ENCODE measurements around the gene PRKD1.

Gene PRKD1

GRCh38 chr14:29576927-29577326 lies 350.7 kb downstream of the PRKD1 start:
- WGBS, 2 experiments (ENCODE audit: insufficient coverage in 2 of 2) = 87 to 96% methylated on average over 2 to 4 of the region's 4 CpGs
- Histone ChIP-seq H3K4me1 (ENCODE audit: control insufficient read depth, insufficient read depth, low read length, poor library complexity, severe bottlenecking) (no peaks in the 10 kb centered on the region), H3K36me3 (ENCODE audit: control insufficient read depth, insufficient read depth, low read length) (no peaks in the 10 kb centered on the region), H3K4me3 (ENCODE audit: extremely low read depth, insufficient read depth, low read length, poor library complexity, severe bottlenecking) (no peak overlapping the region), H3K27ac (ENCODE audit: low read depth, low read length, severe bottlenecking) (no peak overlapping the region), H3K9me3 (ENCODE audit: control insufficient read depth, low read length) (no peaks in the 10 kb centered on the region)

GRCh38 chr14:29569194-29569593 lies 358.5 kb downstream of the PRKD1 start:
- 100% methylated on average over 1 to 2 of the region's 2 CpGs for WGBS, 2 experiments (ENCODE audit: insufficient coverage in 2 of 2)
- H3K4me3 ChIP-seq (ENCODE audit: extremely low read depth, insufficient read depth, low read length, poor library complexity, severe bottlenecking) = no peak overlapping the region
- no peaks in the 10 kb centered on the region for H3K36me3 ChIP-seq (ENCODE audit: control insufficient read depth, insufficient read depth, low read length)
- H3K9me3 ChIP-seq (ENCODE audit: control insufficient read depth, low read length) = peaks cover 3% of the 10 kb centered on the region
- H3K27ac ChIP-seq (ENCODE audit: low read depth, low read length, severe bottlenecking) = no peak overlapping the region
- H3K4me1 ChIP-seq (ENCODE audit: control insufficient read depth, insufficient read depth, low read length, poor library complexity, severe bottlenecking) = no peaks in the 10 kb centered on the region

- no peak overlapping the region for H3K4me3 ChIP-seq (ENCODE audit: extremely low read depth, insufficient read depth, low read length, poor library complexity, severe bottlenecking)
- H3K27ac ChIP-seq (ENCODE audit: low read depth, low read length, severe bottlenecking) = no peak overlapping the region
- H3K36me3 ChIP-seq (ENCODE audit: control insufficient read depth, insufficient read depth, low read length) = no peaks in the 10 kb centered on the region
- no CpG with 5 or more reads among the region's 1 CpG for WGBS, 2 experiments (ENCODE audit: insufficient coverage in 2 of 2)
- peaks cover 3% of the 10 kb centered on the region for H3K9me3 ChIP-seq (ENCODE audit: control insufficient read depth, low read length)
- no peaks in the 10 kb centered on the region for H3K4me1 ChIP-seq (ENCODE audit: control insufficient read depth, insufficient read depth, low read length, poor library complexity, severe bottlenecking)
Observed at GRCh38 chr14:29566194-29566593, 361.5 kb downstream of the PRKD1 start.

GRCh38 chr14:29558516-29558915 lies 369.1 kb downstream of the PRKD1 start:
- 78% methylated on average over 1 of the region's 4 CpGs; no CpG with 5 or more reads in 1 of the 2 experiments for WGBS, 2 experiments (ENCODE audit: insufficient coverage in 2 of 2)

GRCh38 chr14:29554335-29554734 lies 373.3 kb downstream of the PRKD1 start:
- H3K36me3 ChIP-seq (ENCODE audit: control insufficient read depth, insufficient read depth, low read length) = no peaks in the 10 kb centered on the region
- 100% methylated on average over 1 of the region's 3 CpGs; no CpG with 5 or more reads in 1 of the 2 experiments for WGBS, 2 experiments (ENCODE audit: insufficient coverage in 2 of 2)
- H3K4me3 ChIP-seq (ENCODE audit: extremely low read depth, insufficient read depth, low read length, poor library complexity, severe bottlenecking) = no peak overlapping the region

More at GRCh38 chr14:29558516-29558915, 369.1 kb downstream of the PRKD1 start:
- Histone ChIP-seq H3K4me3 (ENCODE audit: extremely low read depth, insufficient read depth, low read length, poor library complexity, severe bottlenecking) (no peak overlapping the region), H3K27ac (ENCODE audit: low read depth, low read length, severe bottlenecking) (no peak overlapping the region), H3K4me1 (ENCODE audit: control insufficient read depth, insufficient read depth, low read length, poor library complexity, severe bottlenecking) (no peaks in the 10 kb centered on the region), H3K36me3 (ENCODE audit: control insufficient read depth, insufficient read depth, low read length) (no peaks in the 10 kb centered on the region), H3K9me3 (ENCODE audit: control insufficient read depth, low read length) (no peaks in the 10 kb centered on the region)

GRCh38 chr14:29553427-29553826 lies 374.2 kb downstream of the PRKD1 start:
- Histone ChIP-seq H3K27ac (ENCODE audit: low read depth, low read length, severe bottlenecking) (no peak overlapping the region), H3K4me1 (ENCODE audit: control insufficient read depth, insufficient read depth, low read length, poor library complexity, severe bottlenecking) (no peaks in the 10 kb centered on the region)
- 70 to 93% methylated on average over 3 to 4 of the region's 4 CpGs for WGBS, 2 experiments (ENCODE audit: insufficient coverage in 2 of 2)

More at GRCh38 chr14:29554335-29554734, 373.3 kb downstream of the PRKD1 start:
- Histone ChIP-seq H3K27ac (ENCODE audit: low read depth, low read length, severe bottlenecking) (no peak overlapping the region), H3K4me1 (ENCODE audit: control insufficient read depth, insufficient read depth, low read length, poor library complexity, severe bottlenecking) (no peaks in the 10 kb centered on the region), H3K9me3 (ENCODE audit: control insufficient read depth, low read length) (no peaks in the 10 kb centered on the region)

GRCh38 chr14:29548948-29549370 lies 378.7 kb downstream of the PRKD1 start:
- no peaks in the 10 kb centered on the region for H3K4me1 ChIP-seq (ENCODE audit: control insufficient read depth, insufficient read depth, low read length, poor library complexity, severe bottlenecking)
- no peak overlapping the region for H3K4me3 ChIP-seq (ENCODE audit: extremely low read depth, insufficient read depth, low read length, poor library complexity, severe bottlenecking)
- H3K9me3 ChIP-seq (ENCODE audit: control insufficient read depth, low read length) = no peaks in the 10 kb centered on the region
- no CpG with 5 or more reads among the region's 2 CpGs for WGBS, 2 experiments (ENCODE audit: insufficient coverage in 2 of 2)
- no peak overlapping the region for H3K27ac ChIP-seq (ENCODE audit: low read depth, low read length, severe bottlenecking)
- H3K36me3 ChIP-seq (ENCODE audit: control insufficient read depth, insufficient read depth, low read length) = no peaks in the 10 kb centered on the region

More at GRCh38 chr14:29553427-29553826, 374.2 kb downstream of the PRKD1 start:
- Histone ChIP-seq H3K4me3 (ENCODE audit: extremely low read depth, insufficient read depth, low read length, poor library complexity, severe bottlenecking) (no peak overlapping the region), H3K9me3 (ENCODE audit: control insufficient read depth, low read length) (no peaks in the 10 kb centered on the region), H3K36me3 (ENCODE audit: control insufficient read depth, insufficient read depth, low read length) (no peaks in the 10 kb centered on the region)

- H3K36me3 ChIP-seq (ENCODE audit: control insufficient read depth, insufficient read depth, low read length) = no peaks in the 10 kb centered on the region
- no CpG with 5 or more reads among the region's 2 CpGs for WGBS, 2 experiments (ENCODE audit: insufficient coverage in 2 of 2)
- H3K4me1 ChIP-seq (ENCODE audit: control insufficient read depth, insufficient read depth, low read length, poor library complexity, severe bottlenecking) = no peaks in the 10 kb centered on the region
- no peak overlapping the region for H3K4me3 ChIP-seq (ENCODE audit: extremely low read depth, insufficient read depth, low read length, poor library complexity, severe bottlenecking)
- H3K27ac ChIP-seq (ENCODE audit: low read depth, low read length, severe bottlenecking) = no peak overlapping the region
- no peaks in the 10 kb centered on the region for H3K9me3 ChIP-seq (ENCODE audit: control insufficient read depth, low read length)
Observed at GRCh38 chr14:29545714-29546113, 381.9 kb downstream of the PRKD1 start.

- no peaks in the 10 kb centered on the region for H3K4me1 ChIP-seq (ENCODE audit: control insufficient read depth, insufficient read depth, low read length, poor library complexity, severe bottlenecking)
- H3K4me3 ChIP-seq (ENCODE audit: extremely low read depth, insufficient read depth, low read length, poor library complexity, severe bottlenecking) = no peak overlapping the region
- H3K9me3 ChIP-seq (ENCODE audit: control insufficient read depth, low read length) = no peaks in the 10 kb centered on the region
- no peaks in the 10 kb centered on the region for H3K36me3 ChIP-seq (ENCODE audit: control insufficient read depth, insufficient read depth, low read length)
- no peak overlapping the region for H3K27ac ChIP-seq (ENCODE audit: low read depth, low read length, severe bottlenecking)
Observed at GRCh38 chr14:29536886-29537511, 390.6 kb downstream of the PRKD1 start.

GRCh38 chr14:29529418-29529817 lies 398.2 kb downstream of the PRKD1 start:
- no CpG with 5 or more reads among the region's 7 CpGs for WGBS, 2 experiments (ENCODE audit: insufficient coverage in 2 of 2)

GRCh38 chr14:29528889-29529288 lies 398.8 kb downstream of the PRKD1 start:
- Histone ChIP-seq H3K4me1 (ENCODE audit: control insufficient read depth, insufficient read depth, low read length, poor library complexity, severe bottlenecking) (no peaks in the 10 kb centered on the region), H3K9me3 (ENCODE audit: control insufficient read depth, low read length) (no peaks in the 10 kb centered on the region), H3K27ac (ENCODE audit: low read depth, low read length, severe bottlenecking) (no peak overlapping the region), H3K4me3 (ENCODE audit: extremely low read depth, insufficient read depth, low read length, poor library complexity, severe bottlenecking) (no peak overlapping the region), H3K36me3 (ENCODE audit: control insufficient read depth, insufficient read depth, low read length) (no peaks in the 10 kb centered on the region)
- WGBS, 2 experiments (ENCODE audit: insufficient coverage in 2 of 2) = no CpG with 5 or more reads among the region's 1 CpG

More at GRCh38 chr14:29529418-29529817, 398.2 kb downstream of the PRKD1 start:
- H3K27ac ChIP-seq (ENCODE audit: low read depth, low read length, severe bottlenecking) = no peak overlapping the region
- no peaks in the 10 kb centered on the region for H3K9me3 ChIP-seq (ENCODE audit: control insufficient read depth, low read length)
- no peaks in the 10 kb centered on the region for H3K4me1 ChIP-seq (ENCODE audit: control insufficient read depth, insufficient read depth, low read length, poor library complexity, severe bottlenecking)
- H3K36me3 ChIP-seq (ENCODE audit: control insufficient read depth, insufficient read depth, low read length) = no peaks in the 10 kb centered on the region
- no peak overlapping the region for H3K4me3 ChIP-seq (ENCODE audit: extremely low read depth, insufficient read depth, low read length, poor library complexity, severe bottlenecking)
